Measurements from ENCODE around the gene RNASE8.
A peak's percentile ranks its signal among the peaks of the same experiment; 100 is the strongest.
"Not testable (repeated sequence)": the region's sequence is repeated elsewhere in the genome, so short reads cannot be mapped to it uniquely, and the experiment has no call there.

The RNASE8 gene

DNA sequence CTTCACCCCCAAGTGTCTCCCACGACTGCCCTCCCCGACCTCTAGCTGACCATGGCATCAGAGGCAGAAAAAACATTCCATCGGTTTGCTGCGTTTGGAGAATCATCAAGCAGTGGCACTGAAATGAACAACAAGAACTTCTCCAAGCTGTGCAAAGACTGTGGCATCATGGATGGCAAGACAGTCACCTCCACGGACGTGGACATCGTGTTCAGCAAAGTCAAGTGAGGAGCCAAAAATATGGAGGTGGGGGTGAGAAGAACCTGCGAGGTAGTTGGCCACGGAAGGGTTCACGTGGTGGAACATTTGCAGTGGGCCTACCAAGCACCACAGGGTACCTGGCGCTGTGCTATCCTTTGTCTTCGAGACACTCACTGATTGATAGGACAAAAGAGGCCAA is 27.1 kb upstream of the RNASE8 start:
- no peak for DNase-seq (ENCODE audit: low read depth)

DNA sequence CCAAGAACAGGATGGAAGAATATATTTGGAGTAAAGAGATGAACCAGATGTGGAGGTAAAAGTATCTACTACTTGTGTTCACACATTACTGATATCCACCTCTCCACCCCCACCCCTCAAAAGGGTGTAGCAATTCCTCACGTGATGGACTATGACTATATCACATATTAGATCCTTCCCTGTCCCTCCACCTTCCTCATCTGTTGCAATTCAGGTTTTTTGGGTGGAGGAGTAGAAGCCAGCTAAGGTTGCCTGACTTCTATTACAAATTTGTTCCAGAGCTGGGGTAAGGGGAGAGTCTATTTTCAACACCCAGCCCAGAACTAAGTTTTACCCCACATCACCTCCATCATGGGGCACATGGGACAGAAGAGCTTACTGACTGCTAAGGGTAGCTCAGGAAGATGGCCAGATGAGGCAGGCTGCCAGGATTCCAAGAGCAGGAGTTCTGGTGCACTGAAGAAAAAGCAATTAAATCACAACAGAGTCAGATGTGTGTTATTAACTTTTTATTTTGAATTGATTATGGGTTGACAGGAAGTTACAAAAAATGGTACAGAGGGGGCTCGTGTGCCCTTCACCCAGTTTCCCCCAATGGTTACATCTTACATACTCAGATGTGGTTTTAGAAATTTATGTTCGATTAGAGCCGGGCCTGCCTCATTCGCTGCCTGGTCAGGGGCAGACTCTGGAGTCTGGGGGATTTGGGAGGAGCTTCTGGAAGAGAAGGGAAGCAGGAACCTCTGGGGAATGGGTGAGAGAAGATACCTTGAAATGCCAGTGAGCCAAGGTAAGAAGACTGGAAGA is 25.1 kb upstream of the RNASE8 start:
- DNase-seq (ENCODE audit: low read depth), result no peak

- no peak for DNase-seq (ENCODE audit: low read depth)
Observed at GRCh38 chr14:21033133-21033698, 24.4 kb upstream of the RNASE8 start.

DNA sequence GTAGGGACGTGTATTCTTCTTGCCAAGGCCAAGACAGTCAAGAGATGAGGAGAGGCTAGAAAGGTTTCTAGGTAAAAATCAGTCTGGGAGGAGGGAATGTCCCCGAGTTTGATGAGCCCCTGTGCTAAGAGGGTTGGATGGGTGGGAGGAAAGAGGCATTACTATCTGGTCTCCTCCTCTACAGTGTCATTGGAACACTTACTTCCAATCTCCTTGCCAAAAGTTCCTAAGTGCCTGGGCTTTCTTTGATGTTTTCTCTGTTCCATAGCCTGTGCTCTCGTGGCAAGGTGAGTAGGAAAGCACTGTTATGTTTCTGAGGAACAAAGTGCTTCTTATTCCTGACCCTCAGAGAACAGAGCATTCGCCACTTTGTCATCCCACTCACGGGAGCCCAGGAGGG is 22.9 kb upstream of the RNASE8 start, which contains the start of gene RNASE13:
TSS of gene RNASE13 (minus strand) at position 101 of the 400 bp plus-strand sequence. CDS start 519 bp downstream, outside the sequence.
- no peak for DNase-seq (ENCODE audit: low read depth)

DNA sequence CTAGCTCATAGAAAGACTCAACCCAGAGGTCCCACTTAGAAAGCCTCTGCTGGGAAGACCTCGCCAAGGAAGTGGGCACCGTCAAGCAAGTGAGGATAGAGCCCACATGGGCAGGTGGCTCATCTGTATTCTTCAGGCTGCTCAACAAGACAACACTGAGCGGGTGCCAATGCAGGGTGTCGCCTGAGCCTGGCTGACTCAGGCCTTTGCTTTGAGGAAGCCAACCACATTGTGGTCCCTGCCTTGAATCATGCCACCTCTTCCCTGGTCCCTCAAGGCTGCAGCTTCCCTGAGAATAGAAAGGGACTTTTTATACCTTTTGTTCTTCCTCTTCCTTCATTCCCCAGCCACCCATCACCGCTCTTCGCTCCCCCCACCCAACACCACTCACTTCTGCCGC is 20.9 kb upstream of the RNASE8 start:
- DNase-seq (ENCODE audit: low read depth), result no peak

DNA sequence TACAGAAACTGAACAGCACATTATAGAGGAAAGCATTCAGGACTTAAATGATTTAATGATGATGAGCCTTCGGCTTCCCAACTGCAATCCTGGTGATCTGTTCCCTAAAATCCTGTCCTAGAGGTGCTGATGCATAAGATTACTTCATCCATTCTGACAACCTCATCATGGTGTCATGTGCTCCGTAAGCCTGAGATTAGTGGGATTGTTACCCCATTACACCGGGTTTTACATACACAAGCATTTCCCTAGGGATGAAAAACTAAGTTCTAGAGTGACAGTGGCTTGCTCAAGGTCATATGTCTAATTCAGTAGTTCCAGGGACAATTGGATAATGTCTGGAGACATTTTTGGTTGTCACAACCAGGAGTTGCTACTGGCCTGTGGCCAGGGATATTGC is 20.5 kb upstream of the RNASE8 start:
- DNase-seq (ENCODE audit: low read depth), result no peak

GRCh38 chr14:21038441-21039422 is 18.9 kb upstream of the RNASE8 start:
- no peak for DNase-seq (ENCODE audit: low read depth)

DNA sequence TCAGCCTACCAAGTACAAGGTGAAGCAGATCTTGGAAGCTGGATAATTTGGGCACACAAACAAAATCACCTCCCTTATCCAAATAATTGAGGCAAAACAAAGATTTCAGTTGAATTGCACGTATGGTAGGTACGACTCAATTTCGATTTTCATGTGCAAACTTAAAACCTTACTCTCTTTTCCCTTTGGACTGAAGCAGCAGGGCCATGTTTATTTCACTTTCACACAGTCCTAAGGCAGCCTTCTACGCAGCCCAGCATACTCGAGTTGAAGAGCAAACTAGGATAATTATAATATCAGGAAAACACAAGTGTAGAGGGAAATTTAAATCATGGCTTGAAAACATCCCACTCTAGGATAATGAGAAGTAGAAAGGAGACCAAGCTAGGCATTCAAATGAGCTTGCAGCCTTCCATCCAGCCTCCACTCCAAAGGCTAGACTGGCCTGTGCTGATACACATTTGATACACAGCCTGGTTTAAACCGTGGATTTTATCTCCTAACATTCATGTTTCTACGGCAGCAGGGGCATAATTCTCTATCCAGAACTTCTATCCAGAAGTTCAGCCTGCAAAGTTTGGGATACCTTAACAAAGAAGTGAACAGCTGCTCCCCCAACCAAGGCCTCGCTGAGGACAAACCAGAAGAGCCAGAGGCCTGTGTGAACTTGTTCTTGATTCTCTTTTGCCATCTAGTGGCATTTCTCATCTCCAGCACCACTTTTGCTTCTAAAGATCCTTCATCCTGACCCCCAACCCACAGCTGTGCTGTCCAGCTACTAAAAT is 17.8 kb upstream of the RNASE8 start:
- peak; percentile 64 for DNase-seq (ENCODE audit: low read depth)

- DNase-seq (ENCODE audit: low read depth), result no peak
Observed at GRCh38 chr14:21040370-21040925, 17.2 kb upstream of the RNASE8 start.

DNA sequence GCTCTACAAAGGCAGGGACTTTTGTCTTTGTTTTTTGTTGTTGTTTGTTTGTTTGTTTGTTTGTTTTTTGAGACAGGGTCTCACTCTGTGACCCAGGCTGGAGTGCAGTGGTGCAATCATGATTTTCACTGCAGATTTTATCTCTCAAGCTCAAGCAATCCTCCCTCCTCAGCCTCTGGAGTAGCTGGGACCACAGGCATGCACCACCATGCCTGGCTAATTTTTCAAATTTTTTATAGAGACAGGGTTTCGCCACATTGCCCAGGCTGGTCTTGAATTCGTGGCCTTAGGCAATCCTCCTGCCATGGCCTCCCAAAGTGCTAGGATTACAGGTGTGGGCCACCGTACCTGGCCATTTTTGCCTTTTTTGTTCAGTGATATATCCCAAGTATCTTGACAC is 16.7 kb upstream of the RNASE8 start:
- DNase-seq (ENCODE audit: low read depth), result not testable (repeated sequence)

- no peak for DNase-seq (ENCODE audit: low read depth)
Observed at GRCh38 chr14:21041676-21042433, 15.8 kb upstream of the RNASE8 start, which contains the start of gene RNASE7. Gene RNASE7, plus strand, starts transcription at chr14:21042362. Its CDS starts 631 bp downstream, at chr14:21042993.

GRCh38 chr14:21042918-21043317 is 14.7 kb upstream of the RNASE8 start:
- no peak for DNase-seq (ENCODE audit: low read depth)

DNA sequence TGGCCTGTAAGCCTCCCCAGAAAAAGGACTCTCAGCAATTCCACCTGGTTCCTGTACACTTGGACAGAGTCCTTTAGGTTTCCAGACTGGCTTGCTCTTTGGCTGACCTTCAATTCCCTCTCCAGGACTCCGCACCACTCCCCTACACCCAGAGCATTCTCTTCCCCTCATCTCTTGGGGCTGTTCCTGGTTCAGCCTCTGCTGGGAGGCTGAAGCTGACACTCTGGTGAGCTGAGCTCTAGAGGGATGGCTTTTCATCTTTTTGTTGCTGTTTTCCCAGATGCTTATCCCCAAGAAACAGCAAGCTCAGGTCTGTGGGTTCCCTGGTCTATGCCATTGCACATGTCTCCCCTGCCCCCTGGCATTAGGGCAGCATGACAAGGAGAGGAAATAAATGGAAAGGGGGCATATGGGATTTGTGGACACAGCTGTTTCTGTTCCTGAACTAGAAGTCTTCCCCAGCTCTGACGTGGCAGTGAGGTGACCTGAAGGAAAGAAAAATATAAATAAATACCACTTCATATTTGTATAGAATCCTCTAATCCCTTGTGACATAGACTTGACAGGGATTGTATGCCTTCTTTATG is 14.1 kb upstream of the RNASE8 start:
- no peak for DNase-seq (ENCODE audit: low read depth)

- DNase-seq (ENCODE audit: low read depth), result no peak
Observed at GRCh38 chr14:21043974-21044618, 13.5 kb upstream of the RNASE8 start.

GRCh38 chr14:21047378-21047781 is 10.2 kb upstream of the RNASE8 start:
- no peak for DNase-seq (ENCODE audit: low read depth)

GRCh38 chr14:21048638-21049037 is 9.0 kb upstream of the RNASE8 start:
- no peak for DNase-seq (ENCODE audit: low read depth)

DNA sequence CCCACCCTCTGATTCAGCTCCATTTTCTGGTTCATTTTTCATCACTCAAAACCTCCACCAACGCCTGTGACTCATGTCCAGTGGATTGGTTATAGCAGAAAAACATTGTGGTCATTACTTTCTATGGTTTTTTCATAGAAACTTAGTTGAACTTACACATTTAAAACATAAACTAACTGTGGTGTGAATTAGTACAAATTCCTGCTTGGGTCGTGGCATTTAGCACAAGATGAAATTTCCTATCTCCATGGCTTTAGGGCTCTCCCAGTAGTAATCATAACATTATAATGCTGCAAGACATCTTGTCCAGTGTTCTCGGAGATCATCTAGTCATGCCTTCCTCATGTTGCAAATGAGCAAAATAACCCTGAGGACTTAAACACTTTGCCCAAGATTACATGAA is 8.3 kb upstream of the RNASE8 start:
- DNase-seq (ENCODE audit: low read depth), result no peak

DNA sequence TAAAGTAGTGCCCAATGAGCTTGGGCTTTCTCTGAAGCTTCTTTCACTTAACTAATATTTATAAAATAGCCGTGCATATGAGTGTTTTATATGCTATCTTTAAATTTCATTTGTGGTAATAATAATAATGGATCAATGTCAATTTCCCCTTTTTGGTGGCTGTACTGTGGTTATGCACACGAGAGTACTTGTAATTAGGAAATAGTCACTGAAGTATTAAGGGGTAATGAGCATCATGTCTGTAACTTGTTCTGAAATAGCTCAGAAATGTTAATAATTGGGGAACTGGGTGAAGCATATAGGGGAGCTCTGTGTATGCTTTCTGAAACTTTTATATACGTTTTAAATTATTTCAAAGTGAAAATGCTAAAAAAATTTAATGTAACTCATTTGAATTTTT is 7.0 kb upstream of the RNASE8 start:
- DNase-seq (ENCODE audit: low read depth), result no peak
